ENCODE data around the gene CADM1.

CADM1 gene

GRCh38 chr11:115504276-115505158, at the start of gene CADM1:
Gene CADM1 (minus strand): TSS chr11:115504415.
- DNase-seq (ENCODE audit: low read depth in 2 of 2): peak; percentile 63 to 70

GRCh38 chr11:115552773-115553438, 48.7 kb upstream of the CADM1 start:
- DNase-seq (ENCODE audit: low read depth in 2 of 2): no peak

GRCh38 chr11:115552151-115552772, 48.0 kb upstream of the CADM1 start:
- DNase-seq (ENCODE audit: low read depth in 2 of 2): no peak

- DNase-seq (ENCODE audit: low read depth in 2 of 2): no peak
Observed at GRCh38 chr11:115550291-115551059, 46.3 kb upstream of the CADM1 start.

GRCh38 chr11:115548878-115549528, 44.8 kb upstream of the CADM1 start:
- no peak for DNase-seq (ENCODE audit: low read depth in 2 of 2)

- no peak for DNase-seq (ENCODE audit: low read depth in 2 of 2)
Observed at GRCh38 chr11:115545581-115546210, 41.5 kb upstream of the CADM1 start.

GRCh38 chr11:115544422-115544948, 40.3 kb upstream of the CADM1 start:
- DNase-seq (ENCODE audit: low read depth in 2 of 2): no peak

GRCh38 chr11:115541518-115541917, 37.3 kb upstream of the CADM1 start:
- DNase-seq (ENCODE audit: low read depth in 2 of 2): no peak

- DNase-seq (ENCODE audit: low read depth in 2 of 2): no peak
Observed at GRCh38 chr11:115539844-115540243, 35.6 kb upstream of the CADM1 start.

GRCh38 chr11:115535781-115536180, 31.6 kb upstream of the CADM1 start:
- no peak for DNase-seq (ENCODE audit: low read depth in 2 of 2)

- no peak for DNase-seq (ENCODE audit: low read depth in 2 of 2)
Observed at GRCh38 chr11:115530752-115531151, 26.5 kb upstream of the CADM1 start.

- no peak for DNase-seq (ENCODE audit: low read depth in 2 of 2)
Observed at GRCh38 chr11:115528225-115528624, 24.0 kb upstream of the CADM1 start.

- no peak for DNase-seq (ENCODE audit: low read depth in 2 of 2)
Observed at GRCh38 chr11:115527534-115528125, 23.4 kb upstream of the CADM1 start.

GRCh38 chr11:115525531-115526006, 21.4 kb upstream of the CADM1 start:
- no peak for DNase-seq (ENCODE audit: low read depth in 2 of 2)

- DNase-seq (ENCODE audit: low read depth in 2 of 2): no peak
Observed at GRCh38 chr11:115524572-115524971, 20.4 kb upstream of the CADM1 start.

GRCh38 chr11:115523727-115524399, 19.6 kb upstream of the CADM1 start:
- no peak for DNase-seq (ENCODE audit: low read depth in 2 of 2)

GRCh38 chr11:115522302-115522701, 18.1 kb upstream of the CADM1 start:
- no peak for DNase-seq (ENCODE audit: low read depth in 2 of 2)

- DNase-seq (ENCODE audit: low read depth in 2 of 2): no peak
Observed at GRCh38 chr11:115521825-115522224, 17.6 kb upstream of the CADM1 start.

GRCh38 chr11:115518983-115519628, 14.9 kb upstream of the CADM1 start:
- no peak for DNase-seq (ENCODE audit: low read depth in 2 of 2)

All from stimulated activated CD4-positive, alpha-beta T cell treated with anti-CD3 and anti-CD28 coated beads, Interleukin-4, amount 100 ng/mL, for 48 hours (primary cell).